DMS 273 (cell line): ENCODE data around the gene EXOC2.

ENCODE experiments used
- DNase-seq: peaks from one replicate; lab custom pipeline; 2025; ENCODE audit not compliant: unreplicated experiment; lab: John Stamatoyannopoulos, UW

The EXOC2 gene, protein sequence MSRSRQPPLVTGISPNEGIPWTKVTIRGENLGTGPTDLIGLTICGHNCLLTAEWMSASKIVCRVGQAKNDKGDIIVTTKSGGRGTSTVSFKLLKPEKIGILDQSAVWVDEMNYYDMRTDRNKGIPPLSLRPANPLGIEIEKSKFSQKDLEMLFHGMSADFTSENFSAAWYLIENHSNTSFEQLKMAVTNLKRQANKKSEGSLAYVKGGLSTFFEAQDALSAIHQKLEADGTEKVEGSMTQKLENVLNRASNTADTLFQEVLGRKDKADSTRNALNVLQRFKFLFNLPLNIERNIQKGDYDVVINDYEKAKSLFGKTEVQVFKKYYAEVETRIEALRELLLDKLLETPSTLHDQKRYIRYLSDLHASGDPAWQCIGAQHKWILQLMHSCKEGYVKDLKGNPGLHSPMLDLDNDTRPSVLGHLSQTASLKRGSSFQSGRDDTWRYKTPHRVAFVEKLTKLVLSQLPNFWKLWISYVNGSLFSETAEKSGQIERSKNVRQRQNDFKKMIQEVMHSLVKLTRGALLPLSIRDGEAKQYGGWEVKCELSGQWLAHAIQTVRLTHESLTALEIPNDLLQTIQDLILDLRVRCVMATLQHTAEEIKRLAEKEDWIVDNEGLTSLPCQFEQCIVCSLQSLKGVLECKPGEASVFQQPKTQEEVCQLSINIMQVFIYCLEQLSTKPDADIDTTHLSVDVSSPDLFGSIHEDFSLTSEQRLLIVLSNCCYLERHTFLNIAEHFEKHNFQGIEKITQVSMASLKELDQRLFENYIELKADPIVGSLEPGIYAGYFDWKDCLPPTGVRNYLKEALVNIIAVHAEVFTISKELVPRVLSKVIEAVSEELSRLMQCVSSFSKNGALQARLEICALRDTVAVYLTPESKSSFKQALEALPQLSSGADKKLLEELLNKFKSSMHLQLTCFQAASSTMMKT

DNA sequence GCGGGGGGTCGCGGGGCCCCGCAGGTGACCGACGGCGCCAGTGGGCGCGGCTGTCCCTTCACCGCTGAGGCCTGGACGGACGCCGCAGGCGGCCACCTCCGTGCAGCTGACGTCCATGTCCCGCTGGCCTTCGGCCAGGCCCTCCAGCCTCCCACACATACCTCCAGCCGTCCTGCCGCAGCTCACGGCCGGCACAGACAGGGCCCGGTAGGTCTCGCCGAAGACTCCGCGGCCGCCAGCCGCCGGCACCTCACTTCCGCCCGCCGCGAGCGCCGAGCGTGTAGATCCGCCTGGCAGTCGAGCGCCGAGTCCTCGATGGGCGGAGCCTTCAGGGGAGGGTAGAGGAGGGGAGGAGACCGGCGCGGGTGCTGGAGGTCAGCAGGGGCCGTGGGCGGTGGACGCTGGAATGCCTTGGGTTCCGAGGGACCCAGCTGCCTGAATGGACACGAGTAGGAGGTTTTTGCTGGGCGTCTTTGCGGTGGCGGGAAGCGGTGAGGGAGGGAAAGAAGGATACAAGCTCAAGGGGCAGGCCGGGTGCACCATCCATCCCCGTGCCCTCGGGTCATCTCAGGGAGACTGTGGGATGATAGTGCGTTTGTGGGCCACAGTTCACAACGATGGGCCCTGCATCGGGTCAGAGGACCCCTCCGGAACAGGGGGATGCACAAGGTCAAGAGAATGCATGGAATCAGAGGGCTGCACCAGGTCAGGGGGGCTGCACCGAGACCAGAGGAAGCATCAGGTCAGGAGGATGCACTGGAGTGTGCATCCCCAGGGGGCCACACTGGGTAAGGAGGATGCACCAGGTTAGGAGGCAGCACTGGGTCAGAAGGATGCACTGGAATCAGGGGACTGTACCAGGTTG is at the start of gene EXOC2:
TSS of gene EXOC2 (minus strand) at position 282 of the 865 bp plus-strand sequence. CDS start 55,321 bp downstream, outside the sequence.
- DNase-seq, result peak; percentile 95

DNA sequence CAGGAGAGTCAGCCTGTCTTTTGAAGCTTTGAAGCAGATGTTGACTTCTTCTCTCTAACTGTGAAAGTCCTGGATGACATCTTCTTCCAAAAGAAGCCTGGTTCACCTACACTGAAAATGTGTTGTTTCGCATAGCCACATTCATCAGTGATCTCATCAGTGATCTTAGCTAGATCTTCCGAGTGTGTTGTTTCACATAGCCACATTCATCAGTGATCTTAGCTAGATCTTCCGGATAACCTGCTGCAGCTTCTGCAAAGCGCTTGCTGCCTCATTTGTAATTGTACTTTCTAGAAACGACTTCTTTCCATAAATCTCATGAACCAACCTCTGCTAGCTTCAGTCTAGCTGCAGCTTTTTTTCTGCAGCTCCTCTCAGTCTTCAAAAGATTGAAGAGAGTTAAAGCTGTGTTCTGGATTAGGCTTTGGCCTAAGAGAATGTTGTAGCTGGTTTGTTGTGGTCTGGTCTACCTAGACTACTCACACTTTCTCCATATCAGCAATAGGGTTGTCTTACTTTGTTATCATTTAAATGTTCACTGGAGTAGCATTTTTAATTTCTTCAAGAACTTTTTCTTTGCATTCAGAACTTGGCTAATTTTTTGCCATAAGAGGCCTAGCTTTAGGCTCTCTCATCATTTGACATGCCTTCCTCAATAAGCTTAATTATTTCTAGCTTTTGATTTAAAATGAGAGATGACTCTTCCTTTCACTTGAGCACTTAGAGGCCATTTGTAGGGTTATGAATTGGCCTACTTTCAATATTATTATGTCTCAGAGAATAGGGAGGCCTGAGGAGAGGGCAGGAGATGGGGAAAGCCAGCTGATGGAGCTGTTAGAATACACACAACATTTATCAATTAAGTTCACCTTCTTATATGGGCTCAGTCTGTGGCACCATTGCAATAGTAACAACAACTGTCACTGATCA is 48.7 kb upstream of the EXOC2 start:
- no peak for DNase-seq

DNA sequence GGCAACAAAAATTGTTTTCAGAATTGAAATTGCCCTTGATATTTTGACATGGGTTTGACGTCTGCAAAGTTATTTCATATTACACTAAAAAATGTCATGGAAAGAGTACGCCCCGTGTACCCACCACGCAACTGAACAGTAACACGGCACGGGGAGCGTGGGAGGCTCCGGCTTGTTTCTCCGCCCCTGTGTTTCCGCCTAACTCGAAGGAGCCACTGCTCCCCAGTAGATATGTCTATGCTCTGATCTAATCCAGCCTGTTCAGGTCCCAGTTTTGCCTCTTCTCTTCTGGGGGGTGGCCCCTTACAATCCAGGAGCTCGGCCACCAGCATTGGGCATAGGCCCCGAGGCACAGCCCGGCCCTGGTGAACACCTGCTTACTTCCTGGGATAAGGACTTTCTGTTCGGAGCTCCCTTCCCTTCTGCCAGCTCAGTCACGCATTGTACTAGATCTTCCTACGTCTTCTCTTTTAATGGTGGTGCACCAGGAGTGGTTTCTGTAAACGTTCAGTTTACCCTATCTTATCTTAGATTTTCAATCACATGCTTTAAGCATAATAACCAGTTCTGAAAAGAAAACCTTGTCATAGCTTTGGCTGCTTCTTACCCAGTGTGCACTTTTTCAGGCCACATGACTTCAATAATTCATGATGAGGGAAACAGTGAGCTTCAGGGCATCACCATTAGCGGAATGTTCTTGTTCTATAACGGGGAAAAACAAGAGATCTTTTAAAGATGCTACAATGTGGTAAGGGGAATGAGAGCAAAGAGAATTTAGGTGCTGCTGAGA is 43.9 kb upstream of the EXOC2 start:
- DNase-seq, result no peak

DNA sequence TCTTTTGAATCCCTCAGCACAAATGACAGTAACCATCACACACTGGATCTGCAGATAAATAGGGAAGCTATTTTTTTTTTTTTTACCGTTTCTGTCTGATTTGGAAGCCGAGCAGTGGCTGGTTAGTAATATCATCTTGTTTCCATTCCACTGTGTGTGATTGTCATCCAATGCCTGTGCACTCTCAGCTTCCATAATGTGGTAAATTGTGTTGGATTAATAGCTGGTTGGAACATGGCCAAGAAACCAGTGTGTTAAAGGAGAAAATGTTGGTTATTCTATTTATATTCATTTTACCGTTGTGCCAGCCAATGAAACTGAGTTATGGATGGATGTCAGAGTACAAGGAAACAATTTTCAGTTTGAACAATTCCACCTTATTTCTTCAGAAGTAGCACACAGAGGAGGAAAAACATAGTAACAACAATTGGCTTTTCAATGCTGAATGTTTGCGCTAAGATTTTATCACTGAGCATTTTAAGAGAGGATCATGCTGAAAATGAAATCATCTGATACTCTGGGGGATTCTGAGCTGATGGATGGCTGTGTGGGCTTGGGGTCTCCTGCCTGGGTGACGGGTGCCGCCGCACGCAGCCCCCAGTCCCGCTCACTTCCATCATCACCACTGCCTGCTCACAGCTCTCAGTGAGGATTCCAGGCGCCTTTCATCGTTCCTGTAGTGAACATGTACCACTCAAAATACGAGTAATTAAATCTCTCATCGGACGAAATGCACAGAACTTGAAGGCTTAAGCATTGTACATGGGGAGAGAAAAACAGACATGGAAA is 40.7 kb upstream of the EXOC2 start:
- no peak for DNase-seq

DNA sequence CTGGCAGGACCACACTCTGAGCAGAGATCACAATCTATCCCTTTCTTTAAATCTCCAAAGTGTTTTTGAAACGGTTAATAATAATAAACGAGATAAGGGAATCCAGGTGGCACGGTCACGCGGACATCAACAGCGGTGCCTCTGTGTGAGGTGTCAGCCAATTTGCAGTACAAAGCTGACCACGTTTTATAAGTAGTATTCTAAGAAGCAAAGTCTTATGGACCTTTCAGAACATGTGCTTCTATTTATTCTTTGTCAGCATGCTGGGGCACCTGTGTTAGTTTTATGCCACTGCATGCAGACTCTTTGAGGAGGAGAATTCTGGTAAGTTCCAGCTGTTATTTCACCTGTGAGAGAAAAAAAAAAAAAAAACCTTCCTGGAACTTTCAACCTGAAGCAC is 39.0 kb upstream of the EXOC2 start:
- no peak for DNase-seq

DNA sequence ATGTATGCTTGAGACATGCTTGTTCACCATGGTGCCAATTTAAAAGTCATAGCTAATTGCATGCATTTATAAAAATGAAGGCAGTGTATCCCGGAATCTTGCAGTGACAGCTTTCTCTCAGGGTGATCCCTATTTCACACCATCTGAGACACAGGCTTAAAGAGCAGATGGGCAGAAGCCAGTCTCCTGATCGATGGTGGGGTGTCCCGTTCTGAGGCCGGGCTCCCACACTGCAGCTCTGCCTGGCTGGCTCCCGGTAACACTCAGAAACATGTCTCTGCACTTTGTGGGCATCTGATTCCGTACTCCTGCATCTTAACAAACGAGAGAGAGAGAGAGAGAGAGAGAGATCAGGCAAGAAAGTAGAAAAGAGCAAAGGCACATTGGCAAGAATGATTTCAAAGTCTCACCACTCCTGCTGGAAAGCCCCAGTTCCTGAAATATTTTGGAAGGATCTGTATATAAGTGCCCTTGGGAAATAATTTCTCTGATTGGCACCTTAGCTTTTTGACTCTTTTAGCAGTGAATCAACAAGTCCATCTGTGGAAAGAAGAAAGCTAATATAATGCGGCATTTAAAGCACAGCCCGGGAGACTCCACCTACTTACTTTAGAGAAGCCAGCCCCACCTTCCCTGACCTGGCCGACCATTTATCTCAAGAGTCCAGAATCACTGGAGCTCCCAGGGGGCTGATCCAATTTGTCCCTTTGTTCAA is 36.8 kb upstream of the EXOC2 start:
- DNase-seq, result no peak

DNA sequence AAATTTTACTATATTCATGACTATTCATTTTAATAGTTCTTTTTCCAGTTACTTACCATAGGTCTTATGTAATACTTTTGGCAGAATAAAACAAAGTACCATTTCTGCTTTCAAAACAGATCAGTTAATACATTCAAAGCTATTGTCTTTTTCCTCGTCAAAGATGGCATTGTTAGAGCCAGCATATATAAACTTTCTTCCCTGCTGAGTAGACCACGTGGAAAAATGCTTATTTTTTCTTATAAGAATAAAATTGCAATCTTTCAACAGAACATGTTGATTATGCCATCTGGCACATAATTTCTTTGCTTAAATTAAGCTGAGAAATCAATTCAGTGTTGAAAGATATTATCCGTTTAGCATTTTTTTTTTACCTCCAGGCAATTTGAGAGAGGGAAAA is 34.9 kb upstream of the EXOC2 start:
- peak; percentile 14 for DNase-seq

DNA sequence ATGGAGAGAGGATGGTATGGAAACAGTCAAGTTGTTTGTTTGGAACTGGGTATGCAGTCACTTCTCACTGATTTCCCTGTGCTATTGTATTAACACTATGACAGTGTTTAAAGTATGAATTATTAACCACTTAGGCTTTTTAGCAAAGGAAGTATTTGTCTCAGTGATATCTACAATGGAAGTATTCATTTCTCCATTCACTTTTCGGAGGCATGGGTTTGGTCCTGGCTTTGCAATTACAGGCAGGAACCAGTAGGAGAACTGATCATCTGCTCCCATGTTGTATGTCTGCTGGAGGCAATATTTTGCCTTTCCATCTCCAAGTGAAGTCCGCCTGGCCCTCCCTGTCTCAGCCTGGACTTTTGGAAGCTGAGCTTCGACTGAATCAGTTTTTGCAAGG is 30.6 kb upstream of the EXOC2 start:
- DNase-seq, result no peak

DNA sequence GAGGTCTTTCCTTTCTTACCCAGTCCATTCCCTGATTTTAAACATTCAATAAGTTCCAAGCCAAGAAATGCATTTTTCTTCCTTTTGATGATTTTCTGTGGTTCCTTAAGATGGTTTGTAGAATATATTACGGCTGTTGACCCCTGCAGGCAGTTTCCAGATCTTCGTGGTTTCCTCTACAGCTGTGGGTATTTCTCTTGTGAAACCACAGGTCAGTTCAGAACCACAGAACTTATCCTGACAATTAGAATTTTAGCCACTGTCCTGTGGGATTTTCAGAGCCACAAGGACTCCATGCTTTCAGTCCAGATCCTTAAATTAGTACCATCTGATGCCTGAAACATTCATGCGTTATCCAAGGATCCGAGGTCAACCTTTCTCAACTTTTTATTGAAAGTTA is 29.7 kb upstream of the EXOC2 start:
- no peak for DNase-seq

DNA sequence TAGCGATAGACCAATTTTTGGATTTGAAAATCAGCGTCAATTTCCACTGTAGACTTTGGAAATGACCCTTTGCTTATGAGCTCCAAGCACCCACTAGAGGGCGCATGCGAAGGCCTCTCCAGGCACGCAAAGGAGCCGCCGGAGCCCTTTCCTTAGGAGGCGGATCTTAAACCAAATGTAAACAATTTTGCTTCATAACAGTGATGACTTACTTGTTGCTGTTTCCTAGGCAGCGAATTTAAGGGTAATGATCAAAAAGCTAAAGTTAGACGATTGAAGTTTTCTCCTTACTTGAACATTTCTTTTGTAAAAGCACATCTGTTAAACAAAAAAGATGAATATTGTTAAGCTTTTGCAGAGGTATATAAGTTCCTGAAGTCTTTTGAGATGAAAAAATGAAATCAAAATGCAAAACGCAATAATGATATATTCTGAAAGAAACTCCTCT is 29.2 kb upstream of the EXOC2 start:
- peak; percentile 90 for DNase-seq

DNA sequence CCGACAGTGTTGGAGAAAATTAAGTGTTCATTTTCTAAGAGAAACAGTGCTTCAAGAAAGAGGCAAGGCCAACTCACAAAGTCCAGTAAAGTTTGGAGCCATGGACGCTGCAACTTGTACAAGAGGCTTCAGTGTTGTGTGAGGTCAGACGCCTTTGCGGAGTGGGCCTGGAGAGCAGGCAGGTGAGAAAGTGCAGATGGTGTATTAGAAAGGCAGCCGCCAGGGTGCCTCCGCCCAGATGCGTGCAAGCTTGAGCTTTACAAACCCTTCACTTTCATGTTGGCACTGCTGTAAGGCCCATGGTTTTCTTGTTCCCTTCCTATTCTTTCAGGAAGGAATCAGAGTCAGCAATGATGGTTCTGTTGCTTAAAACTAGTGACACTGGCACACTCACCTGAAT is 25.4 kb upstream of the EXOC2 start:
- DNase-seq, result no peak

DNA sequence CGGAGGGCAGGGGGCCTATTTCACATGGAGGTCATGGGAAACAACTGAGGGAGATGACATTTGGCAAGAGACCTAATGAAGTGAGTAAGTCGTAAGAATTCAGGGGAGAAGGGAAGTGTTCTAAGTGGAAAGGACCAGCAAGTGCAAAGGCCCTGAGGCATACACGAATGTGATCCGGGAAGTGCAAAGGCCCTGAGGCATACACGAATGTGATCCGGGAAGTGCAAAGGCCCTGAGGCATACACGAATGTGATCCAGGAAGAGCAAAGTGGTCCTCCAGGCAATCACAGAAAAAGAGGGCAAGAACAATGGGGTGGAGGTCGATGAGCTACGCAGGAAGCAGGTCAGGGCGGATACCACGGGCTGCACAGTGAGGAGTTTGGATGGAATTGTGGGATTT is 24.2 kb upstream of the EXOC2 start:
- no peak for DNase-seq

DNA sequence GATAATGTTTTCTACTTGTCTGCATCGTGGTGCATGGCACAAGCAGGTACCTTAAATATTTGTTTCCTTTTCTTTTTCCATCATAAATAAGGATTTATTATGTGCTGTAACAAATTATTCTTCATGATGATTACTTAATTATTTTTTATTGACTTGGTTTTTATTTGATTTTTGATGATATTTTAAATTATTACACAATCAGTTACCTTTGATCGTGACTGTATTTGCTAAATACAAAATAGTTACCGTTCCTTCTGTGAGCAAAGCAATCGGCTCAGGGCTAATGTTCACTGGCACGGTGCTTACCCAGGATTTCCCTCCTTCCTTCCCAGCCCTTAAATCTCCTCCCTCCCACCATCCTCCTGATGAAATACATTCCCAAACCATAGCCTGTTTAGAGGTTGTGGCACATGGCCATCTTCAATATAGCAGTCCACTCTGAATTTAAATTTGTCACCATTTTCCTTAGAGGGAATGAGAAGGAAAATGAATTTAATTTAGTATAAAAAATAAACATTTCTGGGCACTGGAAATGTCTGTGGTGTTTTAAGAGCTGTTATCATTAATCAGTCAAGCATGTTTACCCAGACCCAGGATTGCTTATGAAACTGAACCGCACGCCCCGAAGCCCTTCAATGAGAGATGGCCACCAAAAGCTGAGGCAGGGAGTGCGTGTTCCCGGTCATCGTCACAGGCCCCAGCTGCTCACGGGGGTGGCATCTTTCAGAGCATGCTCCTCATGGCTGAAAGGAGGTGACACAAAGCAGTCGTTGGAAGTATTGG is 23.0 kb upstream of the EXOC2 start:
- no peak for DNase-seq

DNA sequence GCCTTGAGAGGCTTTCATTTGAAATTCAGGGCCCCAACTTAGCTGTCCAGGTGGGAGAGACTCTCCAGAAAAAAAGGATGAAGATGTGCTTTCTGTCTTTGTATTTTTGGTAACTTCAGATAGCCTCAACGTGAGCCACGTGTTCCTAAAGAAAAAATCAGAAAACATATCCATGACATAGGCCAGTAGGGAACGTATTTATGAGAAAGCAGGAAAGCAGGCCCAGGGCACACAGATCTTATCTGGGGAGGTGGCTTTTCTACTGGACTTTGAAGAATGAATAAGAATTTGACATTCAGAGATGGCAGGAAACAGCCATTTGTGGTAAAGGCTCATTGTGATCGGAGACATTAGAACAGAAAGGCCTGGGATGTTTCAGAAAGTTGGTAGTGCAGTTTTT is 21.2 kb upstream of the EXOC2 start:
- no peak for DNase-seq

DNA sequence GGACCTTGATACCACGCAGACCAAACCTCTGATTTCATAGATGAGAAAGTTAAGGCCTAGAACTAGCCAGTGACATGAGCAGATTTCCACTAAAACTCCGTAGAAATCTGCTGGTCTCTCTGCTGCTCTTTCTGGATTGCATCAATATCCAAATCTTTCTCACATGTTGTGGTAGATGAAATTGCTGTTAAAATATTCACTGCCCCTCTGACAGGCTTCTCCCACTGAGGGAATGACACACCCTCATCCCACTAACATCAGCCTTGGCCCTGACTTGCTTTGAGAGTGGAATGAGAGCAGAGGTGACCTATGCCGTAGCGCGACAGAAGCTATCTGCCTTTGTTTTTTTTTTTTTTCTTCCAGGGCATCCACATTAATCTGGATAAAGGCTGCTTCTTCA is 20.4 kb upstream of the EXOC2 start:
- no peak for DNase-seq

DNA sequence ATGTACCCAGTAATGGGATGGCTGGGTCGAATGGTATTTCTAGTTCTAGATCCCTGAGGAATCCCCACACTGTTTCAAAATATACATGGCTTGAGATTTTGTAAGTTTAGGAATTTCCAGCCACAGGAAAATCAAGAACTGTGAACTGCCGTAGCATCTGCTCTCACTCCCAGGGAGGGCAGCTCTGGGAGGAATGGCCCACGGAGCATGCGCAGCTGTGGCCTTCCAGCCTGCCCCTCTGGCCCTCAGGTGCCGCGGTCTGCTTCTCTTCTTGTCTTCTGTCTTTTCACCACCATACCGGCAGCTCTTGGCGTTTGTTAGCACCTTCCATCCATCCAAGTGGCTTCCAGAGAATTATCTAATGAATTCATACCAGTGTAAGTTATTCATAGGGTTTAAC is 19.9 kb upstream of the EXOC2 start:
- no peak for DNase-seq

DNA sequence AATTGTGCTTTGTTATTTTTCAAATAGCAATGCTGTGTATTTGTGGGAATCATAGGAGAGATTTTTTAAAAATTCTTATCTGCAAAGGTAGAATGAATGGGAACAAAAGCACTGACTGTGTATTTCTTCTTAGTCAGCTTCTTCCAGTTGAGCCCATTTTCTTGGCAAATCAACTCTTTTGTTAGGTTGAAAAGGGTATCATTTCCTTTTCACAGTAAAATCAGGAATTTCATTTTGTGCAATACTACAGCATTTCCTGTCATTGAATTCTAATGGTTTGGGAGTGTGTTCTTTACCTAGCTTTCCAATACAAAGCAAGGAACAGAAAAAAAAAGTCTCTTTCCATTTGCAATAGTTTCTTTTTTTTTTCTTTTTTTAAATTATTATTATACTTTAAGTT is 19.0 kb upstream of the EXOC2 start:
- DNase-seq, result no peak
